HEK293 (cell line): ENCODE measurements around the gene CCDC63.
A peak's percentile ranks its signal among the peaks of the same experiment; 100 is the strongest.

ENCODE experiments used
- CTCF ChIA-PET: fragments of 350-600 bp; formaldehyde crosslinking; extraction: SDS; loops from one replicate; lab custom pipeline; 2021; ENCODE audit warnings: antibody characterized with exemption; lab: Yijun Ruan, JAX
- POLR2A ChIA-PET: fragments of 300-600 bp; formaldehyde crosslinking; extraction: SDS; loops from one replicate; lab custom pipeline; 2020; ENCODE audit warnings: antibody characterized with exemption, inconsistent platforms; lab: Yijun Ruan, JAX
- H3K27ac ChIP-seq: fragments of 200-500 bp; sonication (Bioruptor generic); 2 replicates; pipeline ENCODE4 v1.5.1; 2014; ENCODE audit warnings: low read depth, low read length, control low read depth, inconsistent platforms; ENCODE audit errors: extremely low read depth
- H3K36me3 ChIP-seq, 2 experiments: fragments of 200-500 bp in 1 of 2; sonication (Bioruptor generic) in 1 of 2; 1 replicate in 1 of 2; 2 replicates in 1 of 2; pipeline ENCODE4 v1.5.1; 2014 to 2017; ENCODE audit warnings: inconsistent platforms in 2 of 2, low read length in 2 of 2; ENCODE audit not compliant: control insufficient read depth in 2 of 2, insufficient read depth in 1 of 2
- H3K4me1 ChIP-seq: fragments of 200-500 bp; sonication (Bioruptor generic); 2 replicates; pipeline ENCODE4 v1.5.1; 2014; ENCODE audit warnings: mild to moderate bottlenecking, low read length, inconsistent platforms; ENCODE audit not compliant: control insufficient read depth, insufficient read depth
- H3K4me3 ChIP-seq: 2 replicates; pipeline ENCODE4 v1.5.1; 2011; ENCODE audit warnings: low read depth, mild to moderate bottlenecking, control low read depth, low read length, moderate library complexity
- H3K9me3 ChIP-seq: fragments of 200-500 bp; sonication (Bioruptor generic); 2 replicates; pipeline ENCODE4 v1.5.1; 2014; ENCODE audit warnings: low read depth, low read length, inconsistent platforms; ENCODE audit not compliant: control insufficient read depth, insufficient read depth
- BCL6B ChIP-seq: fragments of 450-650 bp; formaldehyde crosslinking; IDR thresholded peaks from 2 replicates; pipeline ENCODE4 v1.5.1; 2017; ENCODE audit warnings: missing biosample characterization, missing genetic modification characterization
- GFI1B ChIP-seq: fragments of 450-650 bp; formaldehyde crosslinking; IDR thresholded peaks from 2 replicates; pipeline ENCODE4 v1.5.1; 2016; ENCODE audit warnings: missing biosample characterization, missing genetic modification characterization
- GLIS2 ChIP-seq: fragments of 450-650 bp; formaldehyde crosslinking; IDR thresholded peaks from 2 replicates; pipeline ENCODE4 v1.5.1; 2016; ENCODE audit warnings: missing biosample characterization, missing genetic modification characterization
- HOXD13 ChIP-seq: sonication (generic); formaldehyde crosslinking; IDR thresholded peaks from 2 replicates; pipeline ENCODE4 v1.8.0; 2022; ENCODE audit warnings: missing genetic modification reagents, borderline replicate concordance
- REPIN1 ChIP-seq: fragments of 450-650 bp; formaldehyde crosslinking; IDR thresholded peaks from 2 replicates; pipeline ENCODE4 v1.5.1; 2017; ENCODE audit warnings: missing biosample characterization, missing genetic modification characterization, low read depth
- SP7 ChIP-seq: fragments of 450-650 bp; formaldehyde crosslinking; IDR thresholded peaks from 2 replicates; pipeline ENCODE4 v1.5.1; 2016; ENCODE audit warnings: missing biosample characterization, missing genetic modification characterization
- YY1 ChIP-seq: fragments of 450-650 bp; formaldehyde crosslinking; IDR thresholded peaks from 2 replicates; pipeline ENCODE4 v1.5.1; 2018; ENCODE audit warnings: missing biosample characterization, missing genetic modification characterization
- ZBTB11 ChIP-seq: fragments of 450-650 bp; formaldehyde crosslinking; conservative IDR thresholded peaks from 2 replicates; pipeline ENCODE4 v1.5.1; 2016; ENCODE audit warnings: low read depth, missing biosample characterization, missing genetic modification characterization
- ZBTB20 ChIP-seq: fragments of 450-650 bp; formaldehyde crosslinking; IDR thresholded peaks from 2 replicates; pipeline ENCODE4 v1.5.1; 2016; ENCODE audit warnings: missing biosample characterization, missing genetic modification characterization
- ZFHX2 ChIP-seq: fragments of 450-650 bp; formaldehyde crosslinking; conservative IDR thresholded peaks from 2 replicates; pipeline ENCODE4 v1.5.1; 2016; ENCODE audit warnings: missing biosample characterization, missing genetic modification characterization
- ZIC2 ChIP-seq: fragments of 450-650 bp; formaldehyde crosslinking; IDR thresholded peaks from 2 replicates; pipeline ENCODE4 v1.5.1; 2016; ENCODE audit warnings: missing biosample characterization, missing genetic modification characterization
- ZNF16 ChIP-seq: fragments of 450-650 bp; formaldehyde crosslinking; IDR thresholded peaks from 2 replicates; pipeline ENCODE4 v1.5.1; 2016; ENCODE audit warnings: low read depth, missing biosample characterization, missing genetic modification characterization
- ZNF404 ChIP-seq: fragments of 450-650 bp; formaldehyde crosslinking; IDR thresholded peaks from 2 replicates; pipeline ENCODE4 v1.5.1; 2017; ENCODE audit warnings: missing biosample characterization, missing genetic modification characterization
- ZNF426 ChIP-seq: fragments of 450-650 bp; formaldehyde crosslinking; IDR thresholded peaks from 2 replicates; pipeline ENCODE4 v1.5.1; 2017; ENCODE audit warnings: missing biosample characterization, missing genetic modification characterization, mild to moderate bottlenecking, inconsistent platforms, moderate library complexity
- ZNF600 ChIP-seq: fragments of 450-650 bp; formaldehyde crosslinking; IDR thresholded peaks from 2 replicates; pipeline ENCODE4 v1.5.1; 2016; ENCODE audit warnings: missing biosample characterization, missing genetic modification characterization
- ZNF645 ChIP-seq: fragments of 450-650 bp; formaldehyde crosslinking; IDR thresholded peaks from 2 replicates; pipeline ENCODE4; 2016; ENCODE audit warnings: missing biosample characterization, missing genetic modification characterization
- ZNF664 ChIP-seq: fragments of 450-650 bp; formaldehyde crosslinking; IDR thresholded peaks from 2 replicates; pipeline ENCODE4 v1.5.1; 2016; ENCODE audit warnings: missing biosample characterization, missing genetic modification characterization
- ZNF677 ChIP-seq: fragments of 450-650 bp; IDR thresholded peaks from 2 replicates; pipeline ENCODE4 v1.5.0; 2018; ENCODE audit warnings: missing biosample characterization, mild to moderate bottlenecking, missing genetic modification characterization, moderate library complexity
- ZNF692 ChIP-seq: fragments of 450-650 bp; formaldehyde crosslinking; IDR thresholded peaks from 2 replicates; pipeline ENCODE4 v1.5.1; 2016; ENCODE audit warnings: missing biosample characterization, missing genetic modification characterization
- ZNF707 ChIP-seq: fragments of 450-650 bp; formaldehyde crosslinking; IDR thresholded peaks from 2 replicates; pipeline ENCODE4 v1.5.1; 2016; ENCODE audit warnings: missing biosample characterization, missing genetic modification characterization
- ZSCAN18 ChIP-seq: fragments of 450-650 bp; formaldehyde crosslinking; IDR thresholded peaks from 2 replicates; pipeline ENCODE4 v1.5.1; 2016; ENCODE audit warnings: missing biosample characterization, missing genetic modification characterization
- ZSCAN5A ChIP-seq: fragments of 450-650 bp; formaldehyde crosslinking; IDR thresholded peaks from 2 replicates; pipeline ENCODE4 v1.5.1; 2016; ENCODE audit warnings: missing biosample characterization, missing genetic modification characterization

The CCDC63 gene

GRCh38 chr12:110921262-110921661, 74.5 kb downstream of the CCDC63 start:
- Histone ChIP-seq H3K4me3 (no peak overlapping the region), H3K36me3 (no peaks in the 10 kb centered on the region), H3K4me1 (no peaks in the 10 kb centered on the region), H3K27ac (no peak overlapping the region), H3K9me3 (no peaks in the 10 kb centered on the region)
- TF ChIP-seq ZIC2 (tag by site-specific recombination): peak; percentile 60; the same call in 1 of the 2 replicates
- TF ChIP-seq ZNF404 (tag by site-specific recombination): no peak
- CTCF ChIA-PET: interaction anchor here (1.2 kb wide), 1 partner anchor 14 kb away, joined by 3 read pairs; no protein-coding TSS in a partner anchor
- POLR2A ChIA-PET: no interaction called here

GRCh38 chr12:110922652-110923051, 75.9 kb downstream of the CCDC63 start:
- H3K4me1 ChIP-seq: no peaks in the 10 kb centered on the region
- no peak overlapping the region for H3K27ac ChIP-seq
- H3K36me3 ChIP-seq: no peaks in the 10 kb centered on the region
- no peak overlapping the region for H3K4me3 ChIP-seq
- ChIA-PET CTCF (interaction anchor here (1.2 to 2.4 kb wide), 2 partner anchors 13 to 14 kb away, joined by 3 to 10 read pairs; no protein-coding TSS in a partner anchor), POLR2A (no interaction called here)
- no peak for TF ChIP-seq ZBTB11
- no peak for TF ChIP-seq ZNF645
- 0 out of 2 replicates have a peak, but pooled peaks have one; percentile 1 for TF ChIP-seq ZFHX2
- no peak for TF ChIP-seq ZNF600 (tag by site-specific recombination)
- no peaks in the 10 kb centered on the region for H3K9me3 ChIP-seq

- Histone ChIP-seq H3K9me3 (no peaks in the 10 kb centered on the region), H3K4me3 (no peak overlapping the region), H3K27ac (no peak overlapping the region), H3K36me3 (no peaks in the 10 kb centered on the region), H3K4me1 (no peaks in the 10 kb centered on the region)
- TF ChIP-seq ZNF707 (tag by site-specific recombination): no peak
- no peak for TF ChIP-seq ZNF677 (tag by site-specific recombination)
- no peak for TF ChIP-seq ZNF664 (tag by site-specific recombination)
- TF ChIP-seq HOXD13 (CRISPR knock-in tag): no peak
- no peak for TF ChIP-seq ZNF16 (tag by site-specific recombination)
- no peak for TF ChIP-seq YY1 (tag by site-specific recombination)
- TF ChIP-seq ZNF692 (tag by site-specific recombination): no peak
- TF ChIP-seq ZSCAN5A: no peak
- no peak for TF ChIP-seq GFI1B
- no peak for TF ChIP-seq REPIN1 (tag by site-specific recombination)
- no peak for TF ChIP-seq ZBTB20
- TF ChIP-seq ZSCAN18 (tag by site-specific recombination): no peak
- no peak for TF ChIP-seq ZNF426 (tag by site-specific recombination)
- TF ChIP-seq SP7 (tag by site-specific recombination): no peak
- no peak for TF ChIP-seq BCL6B (tag by site-specific recombination)
- no peak for TF ChIP-seq GLIS2 (tag by site-specific recombination)
- ChIA-PET CTCF (interaction anchor here (2.4 kb wide), 1 partner anchor 13 kb away, joined by 10 read pairs; no protein-coding TSS in a partner anchor), POLR2A (no interaction called here)
These were observed 76.4 kb downstream of the CCDC63 start for GRCh38 chr12:110923192-110923591.
